ENCODE results near the gene LOXL1.

The LOXL1 gene

GRCh38 chr15:73908822-73909122, 17.5 kb upstream of the LOXL1 start:
- no peak for ATAC-seq (ENCODE audit: insufficient read depth, low read depth)
- no peak overlapping the region for H3K4me3 ChIP-seq (ENCODE audit: low read depth in 1 of 2, low read length in 2 of 2)
- no peaks in the 10 kb centered on the region for H4K20me1 ChIP-seq (ENCODE audit: insufficient read depth, low read length)
- no peak overlapping the region for H2AFZ ChIP-seq (ENCODE audit: low read depth, low read length)
- no peak overlapping the region for H3K27ac ChIP-seq (ENCODE audit: low read length)
- TF ChIP-seq CTCF (IDR thresholded peaks at IDR 0.05; ENCODE audit: borderline replicate concordance, extremely low read depth, low read length, poor library complexity, severe bottlenecking) (no peak), EZH2 (IDR thresholded peaks at IDR 0.05; ENCODE audit: borderline replicate concordance, low read depth, low read length, severe bottlenecking) (no peak)
- no peak for DNase-seq
- no peak overlapping the region for H3K4me2 ChIP-seq (ENCODE audit: insufficient read depth, low read length)
- H3K9me3 ChIP-seq (ENCODE audit: insufficient read depth, low read length, severe bottlenecking), result no peaks in the 10 kb centered on the region
- no peaks in the 10 kb centered on the region for H3K36me3 ChIP-seq (ENCODE audit: insufficient read depth, low read length)
- H3K79me2 ChIP-seq (ENCODE audit: insufficient read depth, low read length), result no peaks in the 10 kb centered on the region
- no peak overlapping the region for H3K9ac ChIP-seq (ENCODE audit: low read depth, low read length)
- no peaks in the 10 kb centered on the region for H3K4me1 ChIP-seq (ENCODE audit: insufficient read depth, low read length)
- H3K27me3 ChIP-seq (ENCODE audit: insufficient read depth, low read length, poor library complexity), result peaks cover 18% of the 10 kb centered on the region

GRCh38 chr15:73909651-73910050, 16.6 kb upstream of the LOXL1 start:
- Histone ChIP-seq H3K4me2 (ENCODE audit: insufficient read depth, low read length) (no peak overlapping the region), H4K20me1 (ENCODE audit: insufficient read depth, low read length) (no peaks in the 10 kb centered on the region), H3K9ac (ENCODE audit: low read depth, low read length) (no peak overlapping the region), H3K27ac (ENCODE audit: low read length) (no peak overlapping the region), H3K36me3 (ENCODE audit: insufficient read depth, low read length) (no peaks in the 10 kb centered on the region), H3K4me3 (ENCODE audit: low read depth in 1 of 2, low read length in 2 of 2) (no peak overlapping the region), H3K79me2 (ENCODE audit: insufficient read depth, low read length) (no peaks in the 10 kb centered on the region), H3K9me3 (ENCODE audit: insufficient read depth, low read length, severe bottlenecking) (no peaks in the 10 kb centered on the region), H3K4me1 (ENCODE audit: insufficient read depth, low read length) (no peaks in the 10 kb centered on the region), H2AFZ (ENCODE audit: low read depth, low read length) (no peak overlapping the region), H3K27me3 (ENCODE audit: insufficient read depth, low read length, poor library complexity) (peaks cover 13% of the 10 kb centered on the region)
- no peak for TF ChIP-seq CTCF (IDR thresholded peaks at IDR 0.05; ENCODE audit: borderline replicate concordance, extremely low read depth, low read length, poor library complexity, severe bottlenecking)
- TF ChIP-seq EZH2 (IDR thresholded peaks at IDR 0.05; ENCODE audit: borderline replicate concordance, low read depth, low read length, severe bottlenecking), result no peak
- ATAC-seq (ENCODE audit: insufficient read depth, low read depth) (no peak), DNase-seq (no peak)

- no peak for ATAC-seq (ENCODE audit: insufficient read depth, low read depth)
- no peaks in the 10 kb centered on the region for H4K20me1 ChIP-seq (ENCODE audit: insufficient read depth, low read length)
- H3K4me3 ChIP-seq (ENCODE audit: low read depth in 1 of 2, low read length in 2 of 2), result no peak overlapping the region
Measured at GRCh38 chr15:73910522-73911303, 15.5 kb upstream of the LOXL1 start.

More at GRCh38 chr15:73910522-73911303, 15.5 kb upstream of the LOXL1 start:
- Histone ChIP-seq H3K36me3 (ENCODE audit: insufficient read depth, low read length) (no peaks in the 10 kb centered on the region), H2AFZ (ENCODE audit: low read depth, low read length) (no peak overlapping the region), H3K9me3 (ENCODE audit: insufficient read depth, low read length, severe bottlenecking) (no peaks in the 10 kb centered on the region), H3K27me3 (ENCODE audit: insufficient read depth, low read length, poor library complexity) (peaks cover 12% of the 10 kb centered on the region), H3K9ac (ENCODE audit: low read depth, low read length) (no peak overlapping the region), H3K79me2 (ENCODE audit: insufficient read depth, low read length) (no peaks in the 10 kb centered on the region), H3K4me1 (ENCODE audit: insufficient read depth, low read length) (no peaks in the 10 kb centered on the region), H3K4me2 (ENCODE audit: insufficient read depth, low read length) (no peak overlapping the region), H3K27ac (ENCODE audit: low read length) (no peak overlapping the region)
- no peak for DNase-seq
- TF ChIP-seq CTCF (IDR thresholded peaks at IDR 0.05; ENCODE audit: borderline replicate concordance, extremely low read depth, low read length, poor library complexity, severe bottlenecking) (no peak), EZH2 (IDR thresholded peaks at IDR 0.05; ENCODE audit: borderline replicate concordance, low read depth, low read length, severe bottlenecking) (no peak)
